SK-N-SH (cell line): Measurements from ENCODE around the gene TSEN2. TPM values are rescaled to one million over a fixed set of nuclear protein-coding genes. Genes with fewer than 3 reads are reported as not detected.

ENCODE experiments used
- CTCF ChIA-PET: fragments of 300-600, 350-600 bp; formaldehyde crosslinking; extraction: SDS; loops from one replicate; lab custom pipeline; 2021; lab: Yijun Ruan, JAX
- POLR2A ChIA-PET: fragments of 350-600 bp; sonication (Branson Sonifier 250); formaldehyde crosslinking; extraction: SDS; loops from one replicate; lab custom pipeline; 2020; ENCODE audit warnings: antibody characterized with exemption, inconsistent platforms; lab: Yijun Ruan, JAX
- DNase-seq: peaks from one replicate; pipeline ENCODE4 v3.0.0; 2012
- H2AFZ ChIP-seq: fragments of 200-600 bp; sonication (generic); 2 replicates; pipeline ENCODE4 v1.8.1; 2016; ENCODE audit warnings: antibody characterized with exemption, mild to moderate bottlenecking, low read depth
- H3F3A ChIP-seq: fragments of 200-600 bp; sonication (generic); replicated peaks from 2 replicates; pipeline ENCODE3; 2016; ENCODE audit warnings: antibody characterized with exemption, mild to moderate bottlenecking; ENCODE audit not compliant: insufficient read depth
- H3K27ac ChIP-seq, 2 experiments: fragments of 200-500 bp in 1 of 2; fragments of 200-600 bp in 1 of 2; sonication (Bioruptor generic) in 1 of 2; sonication (generic), shearing (Covaris generic) in 1 of 2; 2 replicates each; pipeline versions ENCODE4 v1.5.1 to v1.6.1; 2014 to 2016; ENCODE audit warnings: low read depth in 2 of 2, inconsistent platforms in 1 of 2, low read length in 1 of 2, mild to moderate bottlenecking in 1 of 2, mixed read lengths in 1 of 2
- H3K27me3 ChIP-seq: fragments of 200-600 bp; sonication (generic), shearing (Covaris generic); 2 replicates; pipeline ENCODE4 v1.6.1; 2016; ENCODE audit warnings: mixed run types; ENCODE audit not compliant: insufficient read depth
- H3K36me3 ChIP-seq, 2 experiments: fragments of 200-500 bp in 1 of 2; fragments of 200-600 bp in 1 of 2; sonication (Bioruptor generic) in 1 of 2; sonication (generic) in 1 of 2; replicated peaks in 1 of 2; 2 replicates each; pipeline versions ENCODE3 to v1.5.1; 2014 to 2016; ENCODE audit warnings: low read length in 1 of 2, mild to moderate bottlenecking in 1 of 2; ENCODE audit not compliant: insufficient read depth in 2 of 2, control insufficient read depth in 1 of 2
- H3K4me1 ChIP-seq, 2 experiments: fragments of 200-500 bp in 1 of 2; fragments of 200-600 bp in 1 of 2; sonication (Bioruptor generic) in 1 of 2; sonication (generic), shearing (Covaris generic) in 1 of 2; 2 replicates each; pipeline versions ENCODE4 v1.5.1 to v1.6.1; 2014 to 2016; ENCODE audit warnings: low read depth in 1 of 2, low read length in 1 of 2, mixed run types in 1 of 2; ENCODE audit not compliant: insufficient read depth in 2 of 2, control insufficient read depth in 1 of 2
- H3K4me2 ChIP-seq: fragments of 200-600 bp; sonication (generic), shearing (Covaris generic); 2 replicates; pipeline ENCODE4 v1.6.1; 2017; ENCODE audit warnings: mixed run types
- H3K4me3 ChIP-seq, 2 experiments: fragments of 200-500 bp in 1 of 2; fragments of 200-600 bp in 1 of 2; sonication (Bioruptor generic) in 1 of 2; sonication (generic), shearing (Covaris generic) in 1 of 2; 2 replicates each; pipeline versions ENCODE4 v1.5.1 to v1.8.1; 2014 to 2016; ENCODE audit warnings: low read depth in 2 of 2, inconsistent platforms in 1 of 2, low read length in 1 of 2, mild to moderate bottlenecking in 1 of 2, mixed read lengths in 1 of 2, moderate library complexity in 1 of 2
- H3K79me2 ChIP-seq: fragments of 200-600 bp; sonication (generic); 2 replicates; pipeline ENCODE4 v1.8.1; 2017; ENCODE audit warnings: mild to moderate bottlenecking; ENCODE audit not compliant: insufficient read depth
- H3K9ac ChIP-seq: fragments of 200-600 bp; sonication (generic); 2 replicates; pipeline ENCODE4 v1.6.1; 2017; ENCODE audit warnings: mixed run types
- H3K9me2 ChIP-seq: fragments of 200-600 bp; sonication (generic); 2 replicates; pipeline ENCODE4 v1.6.1; 2017; ENCODE audit warnings: mixed run types
- H3K9me3 ChIP-seq: fragments of 200-600 bp; sonication (generic); 2 replicates; pipeline ENCODE4 v1.6.1; 2017; ENCODE audit warnings: mixed run types, mild to moderate bottlenecking, moderate library complexity
- H4K20me1 ChIP-seq: fragments of 200-600 bp; sonication (generic); 2 replicates; pipeline ENCODE4 v1.6.1; 2017; ENCODE audit warnings: mild to moderate bottlenecking, mixed run types; ENCODE audit not compliant: insufficient read depth
- CTCF ChIP-seq: fragments of 200-600 bp; sonication (generic); IDR thresholded peaks from 2 replicates; pipeline ENCODE4 v1.6.1; 2017; ENCODE audit warnings: antibody characterized with exemption, mild to moderate bottlenecking, moderate library complexity
- FOSL2 ChIP-seq: IDR thresholded peaks from 2 replicates; pipeline ENCODE4 v1.4.0; 2012; ENCODE audit warnings: low read depth, mild to moderate bottlenecking, moderate library complexity, borderline replicate concordance
- FOXJ3 ChIP-seq: sonication (generic); formaldehyde crosslinking; IDR thresholded peaks from 2 replicates; pipeline ENCODE4 v1.5.1; 2020; ENCODE audit warnings: mild to moderate bottlenecking, missing genetic modification reagents
- FOXM1 ChIP-seq: IDR thresholded peaks from 2 replicates; pipeline ENCODE4 v1.4.0; 2012; ENCODE audit warnings: low read depth, mild to moderate bottlenecking
- GABPA ChIP-seq: IDR thresholded peaks from 2 replicates; pipeline ENCODE4 v1.4.0; 2012; ENCODE audit warnings: low read depth, mild to moderate bottlenecking
- GATA2 ChIP-seq: sonication (generic); formaldehyde crosslinking; IDR thresholded peaks from 2 replicates; pipeline ENCODE4 v1.5.0; 2020; ENCODE audit warnings: mild to moderate bottlenecking, missing genetic modification reagents
- IRF3 ChIP-seq: fragments of 150-350 bp; IDR thresholded peaks from 2 replicates; pipeline ENCODE4 v1.6.1; 2016; ENCODE audit warnings: mild to moderate bottlenecking, low read depth, low read length
- MEF2A ChIP-seq: IDR thresholded peaks from 2 replicates; pipeline ENCODE4 v1.4.0; 2012; ENCODE audit warnings: low read depth, borderline replicate concordance
- MXI1 ChIP-seq: IDR thresholded peaks from 2 replicates; pipeline ENCODE4 v1.6.1; 2012; ENCODE audit warnings: mild to moderate bottlenecking, low read depth, low read length, improper control_type of control experiment
- NRF1 ChIP-seq: IDR thresholded peaks from 2 replicates; pipeline ENCODE4 v1.6.1; 2012; ENCODE audit warnings: low read depth, mild to moderate bottlenecking, low read length
- RAD21 ChIP-seq: IDR thresholded peaks from 2 replicates; pipeline ENCODE4 v1.6.1; 2012; ENCODE audit warnings: mild to moderate bottlenecking, low read length
- RCOR1 ChIP-seq: fragments of 150-350 bp; IDR thresholded peaks from 2 replicates; pipeline ENCODE4 v1.6.1; 2017; ENCODE audit warnings: antibody characterized with exemption, low read length
- REST ChIP-seq: IDR thresholded peaks from 2 replicates; pipeline ENCODE4 v1.6.1; 2012; ENCODE audit warnings: mild to moderate bottlenecking, low read depth, low read length, moderate library complexity
- TAF1 ChIP-seq: IDR thresholded peaks from 2 replicates; pipeline ENCODE4 v1.6.1; 2012; ENCODE audit warnings: low read depth, mild to moderate bottlenecking, low read length, moderate library complexity, borderline replicate concordance
- TEAD4 ChIP-seq: IDR thresholded peaks from 2 replicates; pipeline ENCODE4 v1.4.0; 2012; ENCODE audit warnings: mild to moderate bottlenecking, borderline replicate concordance; ENCODE audit not compliant: insufficient read depth
- USF1 ChIP-seq: IDR thresholded peaks from 2 replicates; pipeline ENCODE4 v1.4.0; 2012; ENCODE audit warnings: low read depth, borderline replicate concordance
- USF2 ChIP-seq: fragments of 150-350 bp; IDR thresholded peaks from 2 replicates; pipeline ENCODE4 v1.6.1; 2017; ENCODE audit warnings: antibody characterized with exemption, low read length, low read depth, borderline replicate concordance
- WGBS: methylation state at CpG from one replicate; pipeline ENCODE4 v1.1.6; 2017; ENCODE audit warnings: low lambda C conversion rate; 5-methylcytosine and 5-hydroxymethylcytosine counted together
- polyA plus RNA-seq, 3 experiments: library from polyadenylated mRNA; depleted of rRNA; stranded (reverse); fragments of >200 nt; gene quantifications; 2 replicates each; pipeline ENCODE4 v1.2.3, GENCODE V29; 2012

TSEN2 gene
- polyA plus RNA-seq, 1 of the 3 experiments (the other 2 are of a cell fraction) = 13.0 TPM

DNA sequence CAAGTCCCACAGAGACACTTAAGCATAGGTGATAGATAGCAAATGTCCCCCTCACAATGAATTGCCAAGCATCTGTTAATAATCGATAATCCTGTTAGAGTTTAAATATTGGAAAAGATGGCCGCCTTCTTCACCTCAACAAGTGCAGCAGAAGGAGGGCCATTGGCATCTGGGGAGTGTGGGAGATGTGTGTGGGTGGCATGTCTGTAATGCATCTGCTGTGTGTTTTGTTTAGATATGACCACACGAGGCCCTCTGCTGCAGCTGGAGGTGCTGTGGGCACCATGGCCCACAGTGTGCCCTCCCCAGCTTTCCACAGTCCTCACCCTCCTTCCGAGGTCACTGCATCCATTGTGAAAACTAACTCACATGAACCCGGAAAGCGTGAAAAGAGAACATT lies 85.6 kb downstream of the TSEN2 start:
- Histone ChIP-seq H4K20me1 (peaks cover 29% of the 10 kb centered on the region), H3K9me2 (no peaks in the 10 kb centered on the region), H3K9ac (no peak overlapping the region), H3K79me2 (peaks cover 47% of the 10 kb centered on the region), H3K4me3 (no peak overlapping the region), H3K4me1 (no peaks in the 10 kb centered on the region), H3K4me2 (no peak overlapping the region), H3F3A (no peaks in the 10 kb centered on the region), H3K9me3 (no peaks in the 10 kb centered on the region), H3K27ac (no peak overlapping the region), H3K27me3 (no peaks in the 10 kb centered on the region), H2AFZ (no peak overlapping the region), H3K36me3 (peaks cover 32 to 63% of the 10 kb centered on the region in 2 experiments)
- ChIA-PET CTCF (interaction anchor here (0.6 to 1.1 kb wide), 2 partner anchors 9 to 146 kb away, joined by 3 to 10 read pairs; no protein-coding TSS in a partner anchor), POLR2A (no interaction called here)
- TF ChIP-seq USF2 = no peak
- TF ChIP-seq MEF2A = no peak
- no peak for TF ChIP-seq USF1
- TF ChIP-seq TEAD4 = no peak
- TF ChIP-seq NRF1 = no peak
- TF ChIP-seq MXI1 = no peak
- no peak for TF ChIP-seq FOXJ3 (CRISPR knock-in tag)
- TF ChIP-seq GATA2 (CRISPR knock-in tag) = no peak
- TF ChIP-seq RAD21 = no peak
- no peak for TF ChIP-seq GABPA
- no peak for TF ChIP-seq FOSL2
- no peak for TF ChIP-seq CTCF
- no peak for TF ChIP-seq REST
- no peak for TF ChIP-seq IRF3
- TF ChIP-seq FOXM1 = no peak
- TF ChIP-seq TAF1 = no peak
- TF ChIP-seq RCOR1 = no peak
- no peak for DNase-seq
- 97% methylated on average over 6 of the region's 6 CpGs for WGBS
